NCI-H345 treated with DMSO at 0.1 percent for 48 hours (cell line): ENCODE measurements around the gene DOHH.

Experiments used
- DNase-seq: peaks from one replicate; lab custom pipeline; 2025; ENCODE audit not compliant: unreplicated experiment; lab: John Stamatoyannopoulos, UW

DOHH gene

GRCh38 chr19:3443840-3444694 lies 56.4 kb downstream of the DOHH start:
- no peak for DNase-seq

- DNase-seq, result no peak
Observed at GRCh38 chr19:3442487-3443071, 57.9 kb downstream of the DOHH start.

- DNase-seq, result no peak
Observed at GRCh38 chr19:3441986-3442329, 58.5 kb downstream of the DOHH start.

- no peak for DNase-seq
Observed at GRCh38 chr19:3441089-3441985, 59.1 kb downstream of the DOHH start.
